Measurements from ENCODE around the gene DGKD.

DGKD gene

DNA sequence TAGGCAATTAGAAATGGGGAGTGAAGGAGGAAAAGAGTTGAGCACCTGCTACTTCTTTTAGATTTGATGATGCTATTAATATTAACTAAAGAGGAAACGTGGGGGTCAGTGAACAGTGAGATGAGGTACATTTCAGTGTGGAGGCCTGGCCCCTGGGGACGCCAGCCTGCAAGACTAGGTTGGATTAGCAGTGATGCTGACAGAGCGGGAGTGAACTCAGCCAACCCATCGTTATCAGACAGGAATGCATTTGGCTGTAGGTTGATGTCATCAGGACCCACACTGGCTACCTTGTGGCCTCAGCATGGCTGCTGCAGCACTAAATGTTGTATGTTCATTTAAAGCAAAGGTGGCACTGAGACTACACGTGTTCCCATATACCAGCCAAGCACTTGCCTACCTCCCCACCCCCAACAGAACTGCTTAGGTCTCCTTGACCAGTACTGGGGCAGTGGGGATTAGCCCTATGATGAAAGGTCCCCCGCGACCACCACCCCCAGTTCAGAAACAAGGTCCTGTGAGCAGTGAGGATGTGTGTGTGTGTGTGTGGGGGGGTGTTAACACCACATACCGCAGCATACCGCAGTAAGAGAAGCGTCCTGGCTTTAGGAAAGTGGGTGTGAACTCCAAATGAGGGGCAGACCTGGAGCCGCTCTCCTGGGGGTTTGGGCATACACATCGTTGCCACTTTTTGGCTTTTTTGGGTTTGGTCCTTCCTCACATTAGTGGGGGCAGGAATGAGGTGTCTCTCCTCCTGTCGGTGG, 26.0 kb downstream of the DGKD start:
- Histone ChIP-seq H3K79me2 (ENCODE audit: insufficient read depth, low read length) (peaks cover 65% of the 10 kb centered on the region), H3K9me2 (replicated peaks; ENCODE audit: low read depth, low read length) (no peaks in the 10 kb centered on the region), H3F3A (ENCODE audit: low read depth) (peaks cover 20% of the 10 kb centered on the region), H3K4me1 (ENCODE audit: insufficient read depth, low read length, poor library complexity, severe bottlenecking) (peaks cover 36% of the 10 kb centered on the region), H3K4me3 (ENCODE audit: low read length, poor library complexity, severe bottlenecking) (no peak overlapping the region), H2AFZ (ENCODE audit: low read length) (no peak overlapping the region), H4K20me1 (ENCODE audit: insufficient read depth, low read length, poor library complexity, severe bottlenecking) (no peaks in the 10 kb centered on the region), H3K36me3 (ENCODE audit: insufficient read depth, low read length) (no peaks in the 10 kb centered on the region), H3K9ac (ENCODE audit: low read depth, low read length, poor library complexity, severe bottlenecking) (no peak overlapping the region), H3K4me2 (ENCODE audit: low read depth, low read length, poor library complexity, severe bottlenecking) (no peak overlapping the region), H3K9me3 (ENCODE audit: insufficient read depth, low read depth, low read length) (no peaks in the 10 kb centered on the region), H3K27me3 (ENCODE audit: insufficient read depth, low read length, poor library complexity, severe bottlenecking) (no peaks in the 10 kb centered on the region)
- TF ChIP-seq, protein P1, sequence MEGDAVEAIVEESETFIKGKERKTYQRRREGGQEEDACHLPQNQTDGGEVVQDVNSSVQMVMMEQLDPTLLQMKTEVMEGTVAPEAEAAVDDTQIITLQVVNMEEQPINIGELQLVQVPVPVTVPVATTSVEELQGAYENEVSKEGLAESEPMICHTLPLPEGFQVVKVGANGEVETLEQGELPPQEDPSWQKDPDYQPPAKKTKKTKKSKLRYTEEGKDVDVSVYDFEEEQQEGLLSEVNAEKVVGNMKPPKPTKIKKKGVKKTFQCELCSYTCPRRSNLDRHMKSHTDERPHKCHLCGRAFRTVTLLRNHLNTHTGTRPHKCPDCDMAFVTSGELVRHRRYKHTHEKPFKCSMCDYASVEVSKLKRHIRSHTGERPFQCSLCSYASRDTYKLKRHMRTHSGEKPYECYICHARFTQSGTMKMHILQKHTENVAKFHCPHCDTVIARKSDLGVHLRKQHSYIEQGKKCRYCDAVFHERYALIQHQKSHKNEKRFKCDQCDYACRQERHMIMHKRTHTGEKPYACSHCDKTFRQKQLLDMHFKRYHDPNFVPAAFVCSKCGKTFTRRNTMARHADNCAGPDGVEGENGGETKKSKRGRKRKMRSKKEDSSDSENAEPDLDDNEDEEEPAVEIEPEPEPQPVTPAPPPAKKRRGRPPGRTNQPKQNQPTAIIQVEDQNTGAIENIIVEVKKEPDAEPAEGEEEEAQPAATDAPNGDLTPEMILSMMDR (conservative IDR thresholded peaks at IDR 0.05; ENCODE audit: low read length): no peak
- TF ChIP-seq EZH2phosphoT487 (IDR thresholded peaks at IDR 0.05; ENCODE audit: borderline replicate concordance): no peak

DNA sequence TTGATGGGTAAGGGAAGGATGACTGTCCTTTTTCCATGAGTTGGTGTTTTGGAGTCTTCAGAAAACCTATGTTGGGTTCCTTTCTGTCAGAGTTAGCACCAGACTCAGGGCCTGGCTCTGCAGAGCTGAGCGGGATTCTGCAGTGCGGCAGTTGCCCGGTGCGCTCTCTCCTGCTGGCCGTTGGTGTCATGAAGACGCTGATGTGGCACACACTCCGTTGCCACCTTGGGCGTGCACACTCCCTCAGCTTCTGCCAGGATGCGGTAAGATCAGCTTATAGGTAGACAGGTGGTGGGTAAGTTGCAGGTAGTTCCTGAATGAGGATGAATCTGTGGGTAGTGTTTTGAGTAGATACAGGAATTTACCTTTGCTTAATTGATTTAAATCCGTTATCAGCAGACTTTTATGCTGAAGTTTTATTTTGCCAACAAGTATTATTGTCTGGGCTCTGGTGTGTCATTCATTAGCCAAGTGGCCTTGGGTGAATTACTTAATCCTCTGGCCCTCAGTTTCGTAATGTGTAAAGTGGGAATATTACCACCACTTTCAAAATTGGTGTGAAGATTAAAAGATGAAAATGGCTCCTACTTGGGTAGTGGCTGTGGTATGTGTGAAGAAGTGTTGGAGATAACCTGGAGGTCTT, 26.8 kb downstream of the DGKD start:
- peaks cover 43% of the 10 kb centered on the region for H3K4me1 ChIP-seq (ENCODE audit: insufficient read depth, low read length, poor library complexity, severe bottlenecking)
- no peaks in the 10 kb centered on the region for H4K20me1 ChIP-seq (ENCODE audit: insufficient read depth, low read length, poor library complexity, severe bottlenecking)

DNA sequence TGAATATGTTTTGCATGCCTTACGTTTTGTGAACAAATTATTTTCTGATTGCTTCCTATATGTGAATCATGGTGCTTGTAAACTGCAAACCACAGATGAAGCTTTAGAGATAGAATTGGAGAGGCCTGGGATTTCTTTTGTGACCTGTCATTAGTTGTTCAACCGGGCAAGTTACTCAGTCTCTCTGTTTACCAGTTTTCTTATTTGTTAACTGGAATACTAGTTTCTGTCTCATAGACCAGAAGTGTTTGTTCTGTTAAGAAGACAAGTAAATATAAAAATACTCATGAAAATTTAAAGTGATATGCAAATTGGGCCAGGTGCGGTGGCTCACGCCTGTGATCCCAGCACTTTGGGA, 27.3 kb downstream of the DGKD start:
- H3K4me3 ChIP-seq (ENCODE audit: low read length, poor library complexity, severe bottlenecking): no peak overlapping the region
- TF ChIP-seq, protein P1 (conservative IDR thresholded peaks at IDR 0.05; ENCODE audit: low read length): no peak
- no peak for TF ChIP-seq EZH2phosphoT487 (IDR thresholded peaks at IDR 0.05; ENCODE audit: borderline replicate concordance)

More for the DNA sequence above, 26.8 kb downstream of the DGKD start:
- peaks cover 23% of the 10 kb centered on the region for H3F3A ChIP-seq (ENCODE audit: low read depth)
- H3K4me2 ChIP-seq (ENCODE audit: low read depth, low read length, poor library complexity, severe bottlenecking): no peak overlapping the region
- no peaks in the 10 kb centered on the region for H3K9me2 ChIP-seq (replicated peaks; ENCODE audit: low read depth, low read length)
- no peaks in the 10 kb centered on the region for H3K9me3 ChIP-seq (ENCODE audit: insufficient read depth, low read depth, low read length)
- peaks cover 67% of the 10 kb centered on the region for H3K79me2 ChIP-seq (ENCODE audit: insufficient read depth, low read length)
- no peak overlapping the region for H2AFZ ChIP-seq (ENCODE audit: low read length)
- H3K27me3 ChIP-seq (ENCODE audit: insufficient read depth, low read length, poor library complexity, severe bottlenecking): no peaks in the 10 kb centered on the region
- no peak for TF ChIP-seq EZH2phosphoT487 (IDR thresholded peaks at IDR 0.05; ENCODE audit: borderline replicate concordance)
- TF ChIP-seq, protein P1 (conservative IDR thresholded peaks at IDR 0.05; ENCODE audit: low read length): no peak
- no peaks in the 10 kb centered on the region for H3K36me3 ChIP-seq (ENCODE audit: insufficient read depth, low read length)
- H3K9ac ChIP-seq (ENCODE audit: low read depth, low read length, poor library complexity, severe bottlenecking): no peak overlapping the region
- no peak overlapping the region for H3K4me3 ChIP-seq (ENCODE audit: low read length, poor library complexity, severe bottlenecking)

More for the DNA sequence above, 27.3 kb downstream of the DGKD start:
- Histone ChIP-seq H3K4me1 (ENCODE audit: insufficient read depth, low read length, poor library complexity, severe bottlenecking) (peaks cover 48% of the 10 kb centered on the region), H3K9ac (ENCODE audit: low read depth, low read length, poor library complexity, severe bottlenecking) (no peak overlapping the region), H3K36me3 (ENCODE audit: insufficient read depth, low read length) (no peaks in the 10 kb centered on the region), H4K20me1 (ENCODE audit: insufficient read depth, low read length, poor library complexity, severe bottlenecking) (no peaks in the 10 kb centered on the region), H2AFZ (ENCODE audit: low read length) (no peak overlapping the region), H3K79me2 (ENCODE audit: insufficient read depth, low read length) (peaks cover 72% of the 10 kb centered on the region), H3F3A (ENCODE audit: low read depth) (peaks cover 23% of the 10 kb centered on the region), H3K4me2 (ENCODE audit: low read depth, low read length, poor library complexity, severe bottlenecking) (no peak overlapping the region), H3K27me3 (ENCODE audit: insufficient read depth, low read length, poor library complexity, severe bottlenecking) (no peaks in the 10 kb centered on the region), H3K9me2 (replicated peaks; ENCODE audit: low read depth, low read length) (no peaks in the 10 kb centered on the region), H3K9me3 (ENCODE audit: insufficient read depth, low read depth, low read length) (no peaks in the 10 kb centered on the region)

Data from Loucy (cell line).